HepG2 (cell line): Measurements from ENCODE around the gene C11orf91. TPM values are rescaled to one million over a fixed set of nuclear protein-coding genes. Genes with fewer than 3 reads are reported as not detected.

Experiments
- GABPB1 ChIP-seq: IDR thresholded peaks from 2 replicates; pipeline ENCODE4 v1.6.1; 2016; ENCODE audit warnings: mild to moderate bottlenecking, missing genetic modification reagents, moderate library complexity, missing compliant biosample characterization
- MTA1 ChIP-seq: sonication (generic); formaldehyde crosslinking; IDR thresholded peaks from 2 replicates; pipeline ENCODE4 v1.4.0; 2020; ENCODE audit warnings: missing genetic modification reagents, mild to moderate bottlenecking, borderline replicate concordance
- ZNF235 ChIP-seq: sonication (generic); formaldehyde crosslinking; IDR thresholded peaks from 2 replicates; pipeline ENCODE4 v1.8.1; 2023; ENCODE audit warnings: mild to moderate bottlenecking, missing genetic modification reagents, borderline replicate concordance
- ZNF24 ChIP-seq: fragments of 450-650 bp; IDR thresholded peaks from 2 replicates; pipeline ENCODE4 v1.6.1; 2017; ENCODE audit warnings: antibody characterized with exemption, mild to moderate bottlenecking
- ZNF564 ChIP-seq: sonication (generic); formaldehyde crosslinking; IDR thresholded peaks from 2 replicates; pipeline ENCODE4 v1.8.1; 2023; ENCODE audit warnings: mild to moderate bottlenecking, missing genetic modification reagents
- ZNF761 ChIP-seq: sonication (generic); formaldehyde crosslinking; conservative IDR thresholded peaks from 2 replicates; pipeline ENCODE4 v1.4.0; 2020; ENCODE audit warnings: mild to moderate bottlenecking, missing genetic modification reagents
- polyA plus RNA-seq, 8 experiments: library from polyadenylated mRNA; depleted of rRNA in 3 of 8; stranded (reverse) in 7 of 8; unstranded in 1 of 8; fragments of >200 nt; fragmentation: Illumina TruSeq in 4 of 8; extraction: Trizol in 4 of 8; gene quantifications; 2 replicates each; pipeline versions ENCODE4 v1.2.1 to v1.2.3, GENCODE V29; 2011 to 2016; ENCODE audit warnings: low read depth in 4 of 8, missing spikeins in 1 of 8, mixed read lengths in 1 of 8; ENCODE audit not compliant: insufficient read depth in 1 of 8
- total RNA-seq, 5 experiments: library from RNA; depleted of rRNA; stranded (reverse); fragments of >200 nt; fragmentation: Illumina TruSeq; extraction: Trizol; gene quantifications; 2 replicates each; pipeline ENCODE4 v1.2.3, GENCODE V29; 2016; ENCODE audit warnings: low read depth in 1 of 5
- TF ChIP-seq, protein P1 (sequence below), 2 experiments: sonication (generic) in 1 of 2; formaldehyde crosslinking in 1 of 2; IDR thresholded peaks; 2 replicates each; pipeline versions ENCODE4 v1.4.0 to v1.6.1; 2016 to 2020; ENCODE audit warnings: borderline replicate concordance in 1 of 2, low read depth in 1 of 2, mild to moderate bottlenecking in 1 of 2, missing genetic modification reagents in 1 of 2
- TF ChIP-seq, protein P2 (sequence below): sonication (generic); formaldehyde crosslinking; IDR thresholded peaks from 2 replicates; pipeline ENCODE4 v1.5.1; 2020; ENCODE audit warnings: mild to moderate bottlenecking, missing genetic modification reagents, moderate library complexity
- TF ChIP-seq, protein P3 (sequence below): sonication (generic); formaldehyde crosslinking; IDR thresholded peaks from 2 replicates; pipeline ENCODE4 v1.4.0; 2020; ENCODE audit warnings: missing genetic modification reagents, mild to moderate bottlenecking, borderline replicate concordance
- TF ChIP-seq, protein P4 (sequence below): sonication (generic); formaldehyde crosslinking; IDR thresholded peaks from 2 replicates; pipeline ENCODE4 v1.5.0; 2020; ENCODE audit warnings: missing genetic modification reagents
- TF ChIP-seq, protein P5 (sequence below): IDR thresholded peaks from 2 replicates; pipeline ENCODE4 v1.6.1; 2016

Gene C11orf91
- total and polyA plus RNA-seq, 2 of the 13 experiments (the other 11 are each of a cell fraction or from before 2014, with no cell fraction given) = 0.35 TPM; not detected in 1

DNA sequence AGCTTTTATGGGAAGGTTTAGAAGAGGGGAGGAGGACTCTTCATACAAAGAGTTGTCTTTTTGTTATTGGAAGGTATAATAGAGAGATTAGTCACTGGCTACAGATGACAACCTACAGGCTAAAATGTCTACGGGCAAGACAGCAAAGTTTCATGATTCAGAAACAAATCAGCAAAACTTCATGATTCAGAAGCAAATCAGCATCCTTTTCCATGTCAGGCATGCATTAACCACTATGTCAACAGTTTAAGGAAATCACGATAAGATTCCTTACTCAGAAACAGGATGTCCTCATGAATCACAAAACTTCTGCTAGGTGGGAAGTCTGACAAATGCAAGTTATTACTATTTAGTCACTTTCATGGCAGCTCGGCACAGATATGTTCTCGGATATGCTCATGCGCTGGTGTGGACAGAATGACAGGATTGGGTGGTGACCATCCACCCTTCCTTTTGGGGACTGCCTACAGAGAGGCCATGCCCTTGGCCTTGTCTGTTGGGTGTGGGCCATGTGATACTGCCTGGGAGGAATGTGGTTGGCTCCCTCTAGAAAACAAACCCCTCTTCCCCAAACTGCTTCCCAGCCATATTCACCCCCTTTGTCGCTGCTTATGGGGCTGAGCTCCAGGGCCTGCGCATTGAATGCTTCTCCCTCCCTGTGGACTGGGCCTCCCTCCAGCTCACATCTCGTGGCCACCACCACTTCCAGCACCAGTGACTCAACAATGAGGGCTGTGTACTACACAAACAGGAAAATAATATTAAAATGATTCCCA lies 10.1 kb downstream of the C11orf91 start (continued):
- TF ChIP-seq, protein P1, sequence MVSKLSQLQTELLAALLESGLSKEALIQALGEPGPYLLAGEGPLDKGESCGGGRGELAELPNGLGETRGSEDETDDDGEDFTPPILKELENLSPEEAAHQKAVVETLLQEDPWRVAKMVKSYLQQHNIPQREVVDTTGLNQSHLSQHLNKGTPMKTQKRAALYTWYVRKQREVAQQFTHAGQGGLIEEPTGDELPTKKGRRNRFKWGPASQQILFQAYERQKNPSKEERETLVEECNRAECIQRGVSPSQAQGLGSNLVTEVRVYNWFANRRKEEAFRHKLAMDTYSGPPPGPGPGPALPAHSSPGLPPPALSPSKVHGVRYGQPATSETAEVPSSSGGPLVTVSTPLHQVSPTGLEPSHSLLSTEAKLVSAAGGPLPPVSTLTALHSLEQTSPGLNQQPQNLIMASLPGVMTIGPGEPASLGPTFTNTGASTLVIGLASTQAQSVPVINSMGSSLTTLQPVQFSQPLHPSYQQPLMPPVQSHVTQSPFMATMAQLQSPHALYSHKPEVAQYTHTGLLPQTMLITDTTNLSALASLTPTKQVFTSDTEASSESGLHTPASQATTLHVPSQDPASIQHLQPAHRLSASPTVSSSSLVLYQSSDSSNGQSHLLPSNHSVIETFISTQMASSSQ (IDR thresholded peaks at IDR 0.05; ENCODE audit: low read depth) = no peak
- TF ChIP-seq, protein P1 (CRISPR knock-in tag; IDR thresholded peaks at IDR 0.05; ENCODE audit: borderline replicate concordance) = 0 out of 2 replicates have a peak, but pooled peaks have one; percentile 21
- TF ChIP-seq ZNF761 (CRISPR knock-in tag) = 0 out of 2 replicates have a peak, but pooled peaks have one; percentile 18
- TF ChIP-seq, protein P2, sequence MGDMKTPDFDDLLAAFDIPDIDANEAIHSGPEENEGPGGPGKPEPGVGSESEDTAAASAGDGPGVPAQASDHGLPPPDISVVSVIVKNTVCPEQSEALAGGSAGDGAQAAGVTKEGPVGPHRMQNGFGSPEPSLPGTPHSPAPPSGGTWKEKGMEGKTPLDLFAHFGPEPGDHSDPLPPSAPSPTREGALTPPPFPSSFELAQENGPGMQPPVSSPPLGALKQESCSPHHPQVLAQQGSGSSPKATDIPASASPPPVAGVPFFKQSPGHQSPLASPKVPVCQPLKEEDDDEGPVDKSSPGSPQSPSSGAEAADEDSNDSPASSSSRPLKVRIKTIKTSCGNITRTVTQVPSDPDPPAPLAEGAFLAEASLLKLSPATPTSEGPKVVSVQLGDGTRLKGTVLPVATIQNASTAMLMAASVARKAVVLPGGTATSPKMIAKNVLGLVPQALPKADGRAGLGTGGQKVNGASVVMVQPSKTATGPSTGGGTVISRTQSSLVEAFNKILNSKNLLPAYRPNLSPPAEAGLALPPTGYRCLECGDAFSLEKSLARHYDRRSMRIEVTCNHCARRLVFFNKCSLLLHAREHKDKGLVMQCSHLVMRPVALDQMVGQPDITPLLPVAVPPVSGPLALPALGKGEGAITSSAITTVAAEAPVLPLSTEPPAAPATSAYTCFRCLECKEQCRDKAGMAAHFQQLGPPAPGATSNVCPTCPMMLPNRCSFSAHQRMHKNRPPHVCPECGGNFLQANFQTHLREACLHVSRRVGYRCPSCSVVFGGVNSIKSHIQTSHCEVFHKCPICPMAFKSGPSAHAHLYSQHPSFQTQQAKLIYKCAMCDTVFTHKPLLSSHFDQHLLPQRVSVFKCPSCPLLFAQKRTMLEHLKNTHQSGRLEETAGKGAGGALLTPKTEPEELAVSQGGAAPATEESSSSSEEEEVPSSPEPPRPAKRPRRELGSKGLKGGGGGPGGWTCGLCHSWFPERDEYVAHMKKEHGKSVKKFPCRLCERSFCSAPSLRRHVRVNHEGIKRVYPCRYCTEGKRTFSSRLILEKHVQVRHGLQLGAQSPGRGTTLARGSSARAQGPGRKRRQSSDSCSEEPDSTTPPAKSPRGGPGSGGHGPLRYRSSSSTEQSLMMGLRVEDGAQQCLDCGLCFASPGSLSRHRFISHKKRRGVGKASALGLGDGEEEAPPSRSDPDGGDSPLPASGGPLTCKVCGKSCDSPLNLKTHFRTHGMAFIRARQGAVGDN (CRISPR knock-in tag) = peak; percentile 63
- TF ChIP-seq ZNF564 (CRISPR knock-in tag) = no peak
- TF ChIP-seq, protein P3, sequence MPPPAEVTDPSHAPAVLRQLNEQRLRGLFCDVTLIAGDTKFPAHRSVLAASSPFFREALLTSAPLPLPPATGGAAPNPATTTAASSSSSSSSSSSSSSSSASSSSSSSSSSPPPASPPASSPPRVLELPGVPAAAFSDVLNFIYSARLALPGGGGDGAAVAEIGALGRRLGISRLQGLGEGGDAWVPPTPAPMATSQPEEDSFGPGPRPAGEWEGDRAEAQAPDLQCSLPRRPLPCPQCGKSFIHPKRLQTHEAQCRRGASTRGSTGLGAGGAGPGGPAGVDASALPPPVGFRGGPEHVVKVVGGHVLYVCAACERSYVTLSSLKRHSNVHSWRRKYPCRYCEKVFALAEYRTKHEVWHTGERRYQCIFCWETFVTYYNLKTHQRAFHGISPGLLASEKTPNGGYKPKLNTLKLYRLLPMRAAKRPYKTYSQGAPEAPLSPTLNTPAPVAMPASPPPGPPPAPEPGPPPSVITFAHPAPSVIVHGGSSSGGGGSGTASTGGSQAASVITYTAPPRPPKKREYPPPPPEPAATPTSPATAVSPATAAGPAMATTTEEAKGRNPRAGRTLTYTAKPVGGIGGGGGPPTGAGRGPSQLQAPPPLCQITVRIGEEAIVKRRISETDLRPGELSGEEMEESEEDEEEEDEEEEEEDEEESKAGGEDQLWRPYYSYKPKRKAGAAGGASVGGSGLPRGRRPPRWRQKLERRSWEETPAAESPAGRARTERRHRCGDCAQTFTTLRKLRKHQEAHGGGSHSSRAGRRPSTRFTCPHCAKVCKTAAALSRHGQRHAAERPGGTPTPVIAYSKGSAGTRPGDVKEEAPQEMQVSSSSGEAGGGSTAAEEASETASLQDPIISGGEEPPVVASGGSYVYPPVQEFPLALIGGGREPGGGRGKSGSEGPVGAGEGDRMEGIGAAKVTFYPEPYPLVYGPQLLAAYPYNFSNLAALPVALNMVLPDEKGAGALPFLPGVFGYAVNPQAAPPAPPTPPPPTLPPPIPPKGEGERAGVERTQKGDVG = 0 out of 2 replicates have a peak, but pooled peaks have one; percentile 54
- no peak for TF ChIP-seq ZNF24
- TF ChIP-seq, protein P4, sequence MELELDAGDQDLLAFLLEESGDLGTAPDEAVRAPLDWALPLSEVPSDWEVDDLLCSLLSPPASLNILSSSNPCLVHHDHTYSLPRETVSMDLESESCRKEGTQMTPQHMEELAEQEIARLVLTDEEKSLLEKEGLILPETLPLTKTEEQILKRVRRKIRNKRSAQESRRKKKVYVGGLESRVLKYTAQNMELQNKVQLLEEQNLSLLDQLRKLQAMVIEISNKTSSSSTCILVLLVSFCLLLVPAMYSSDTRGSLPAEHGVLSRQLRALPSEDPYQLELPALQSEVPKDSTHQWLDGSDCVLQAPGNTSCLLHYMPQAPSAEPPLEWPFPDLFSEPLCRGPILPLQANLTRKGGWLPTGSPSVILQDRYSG (CRISPR knock-in tag) = 0 out of 2 replicates have a peak, but pooled peaks have one; percentile 56
- TF ChIP-seq, protein P5, sequence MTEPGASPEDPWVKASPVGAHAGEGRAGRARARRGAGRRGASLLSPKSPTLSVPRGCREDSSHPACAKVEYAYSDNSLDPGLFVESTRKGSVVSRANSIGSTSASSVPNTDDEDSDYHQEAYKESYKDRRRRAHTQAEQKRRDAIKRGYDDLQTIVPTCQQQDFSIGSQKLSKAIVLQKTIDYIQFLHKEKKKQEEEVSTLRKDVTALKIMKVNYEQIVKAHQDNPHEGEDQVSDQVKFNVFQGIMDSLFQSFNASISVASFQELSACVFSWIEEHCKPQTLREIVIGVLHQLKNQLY (CRISPR knock-in tag) = no peak
- no peak for TF ChIP-seq ZNF235 (CRISPR knock-in tag)
- 0 out of 2 replicates have a peak, but pooled peaks have one; percentile 2 for TF ChIP-seq GABPB1 (CRISPR knock-in tag)
- peak; percentile 36; the same call in 1 of the 2 replicates for TF ChIP-seq MTA1 (CRISPR knock-in tag)
